ENCODE measurements around the gene ZBTB12. TPM values are rescaled to one million over a fixed set of nuclear protein-coding genes. Genes with fewer than 3 reads are reported as not detected.

ZBTB12 gene
- total and polyA plus RNA-seq, 2 of the 13 experiments (the other 11 are each of a cell fraction or from before 2014, with no cell fraction given), result 4.8 to 6.0 TPM

DNA sequence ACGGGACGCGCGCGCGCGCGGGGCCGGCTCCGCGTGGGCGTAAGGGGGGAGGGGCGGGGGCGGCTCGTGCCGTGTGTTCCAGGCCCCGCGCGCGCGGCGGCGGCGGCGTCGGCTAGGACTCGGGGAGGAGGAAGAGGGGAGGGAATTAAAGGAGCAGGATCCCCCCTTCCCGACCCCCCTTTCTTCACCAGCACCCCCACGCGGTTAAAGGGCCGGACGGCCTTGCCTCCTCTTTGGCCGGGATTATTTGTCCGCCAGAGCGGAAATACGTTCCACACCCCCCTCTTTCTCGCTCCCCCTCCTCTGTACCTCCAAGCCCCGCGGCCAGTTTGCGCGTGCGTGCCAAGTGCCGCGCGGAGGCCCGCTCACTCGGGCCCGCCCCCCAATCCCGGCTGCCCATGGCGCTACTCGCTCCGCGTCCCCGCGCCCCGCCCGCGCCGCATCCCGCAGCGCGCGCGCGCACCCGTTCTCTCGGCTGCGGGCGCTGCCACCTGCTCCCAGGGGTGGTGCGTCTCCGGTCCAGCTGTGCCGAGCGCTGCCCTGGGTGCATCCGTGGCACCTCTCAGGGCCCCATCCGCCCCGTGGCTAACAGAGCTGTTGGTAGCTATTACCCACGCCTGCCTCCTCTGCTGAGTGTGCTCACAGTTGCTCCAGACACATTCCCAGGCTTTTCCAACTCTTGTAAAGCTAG lies at the start of gene ZBTB12 (continued):
- TF ChIP-seq GATA4 (IDR thresholded peaks at IDR 0.05; ENCODE audit: borderline replicate concordance, low read depth), result 0 out of 2 replicates have a peak, but pooled peaks have one; percentile 52
- TF ChIP-seq KLF6 (CRISPR knock-in tag; IDR thresholded peaks at IDR 0.05), result no peak
- TF ChIP-seq DMAP1 (CRISPR knock-in tag; IDR thresholded peaks at IDR 0.05), result peak; percentile 80
- no peak for TF ChIP-seq ZNF710 (CRISPR knock-in tag; IDR thresholded peaks at IDR 0.05; ENCODE audit: borderline replicate concordance)
- peak; percentile 87; the same call in 1 of the 3 replicates for TF ChIP-seq MXI1 (IDR thresholded peaks at IDR 0.05; ENCODE audit: borderline replicate concordance, low read depth, low read length)
- peak; percentile 74; the same call in 1 of the 2 replicates for TF ChIP-seq PHF21A (CRISPR knock-in tag; IDR thresholded peaks at IDR 0.05)
- TF ChIP-seq YY1 (IDR thresholded peaks at IDR 0.05; ENCODE audit: insufficient read depth, insufficient replicate concordance, low read depth, low read length), result peak; percentile 76
- TF ChIP-seq GABPA (IDR thresholded peaks at IDR 0.05; ENCODE audit: low read depth, low read length), result peak; percentile 32; the same call in 1 of the 2 replicates
- peak; percentile 75 for TF ChIP-seq GABPA (CRISPR knock-in tag; IDR thresholded peaks at IDR 0.05; ENCODE audit: low read depth)
- TF ChIP-seq ZNF451 (CRISPR knock-in tag; IDR thresholded peaks at IDR 0.05), result peak; percentile 85
- TF ChIP-seq POLR2AphosphoS2 (IDR thresholded peaks at IDR 0.05; ENCODE audit: low read depth, low read length), result no peak
- TF ChIP-seq RBM39 (IDR thresholded peaks at IDR 0.05; ENCODE audit: low read depth, low read length, poor library complexity, severe bottlenecking), result no peak
- TF ChIP-seq ZNF775 (CRISPR knock-in tag; IDR thresholded peaks at IDR 0.05; ENCODE audit: borderline replicate concordance), result no peak
- peak; percentile 35; the same call in 1 of the 2 replicates for TF ChIP-seq IRF2 (CRISPR knock-in tag; IDR thresholded peaks at IDR 0.05)
- no peak for TF ChIP-seq PHB2 (IDR thresholded peaks at IDR 0.05; ENCODE audit: partially characterized antibody)
- peak; percentile 81 for TF ChIP-seq KDM2A (CRISPR knock-in tag; IDR thresholded peaks at IDR 0.05; ENCODE audit: borderline replicate concordance, low read depth)
- TF ChIP-seq, protein P1, sequence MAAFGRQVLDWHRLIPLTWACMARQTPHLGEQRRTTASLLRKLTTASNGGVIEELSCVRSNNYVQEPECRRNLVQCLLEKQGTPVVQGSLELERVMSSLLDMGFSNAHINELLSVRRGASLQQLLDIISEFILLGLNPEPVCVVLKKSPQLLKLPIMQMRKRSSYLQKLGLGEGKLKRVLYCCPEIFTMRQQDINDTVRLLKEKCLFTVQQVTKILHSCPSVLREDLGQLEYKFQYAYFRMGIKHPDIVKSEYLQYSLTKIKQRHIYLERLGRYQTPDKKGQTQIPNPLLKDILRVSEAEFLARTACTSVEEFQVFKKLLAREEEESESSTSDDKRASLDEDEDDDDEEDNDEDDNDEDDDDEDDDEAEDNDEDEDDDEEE (CRISPR knock-in tag; IDR thresholded peaks at IDR 0.05), result peak; percentile 52
- TF ChIP-seq MIER3 (CRISPR knock-in tag; IDR thresholded peaks at IDR 0.05; ENCODE audit: borderline replicate concordance), result no peak
- TF ChIP-seq DNMT1 (CRISPR knock-in tag; IDR thresholded peaks at IDR 0.05), result peak; percentile 91
- TF ChIP-seq PAXIP1 (CRISPR knock-in tag; conservative IDR thresholded peaks at IDR 0.05), result peak; percentile 19; the same call in 1 of the 2 replicates
- TF ChIP-seq ZNF496 (CRISPR knock-in tag; IDR thresholded peaks at IDR 0.05; ENCODE audit: insufficient replicate concordance), result no peak
- TF ChIP-seq GMEB1 (CRISPR knock-in tag; IDR thresholded peaks at IDR 0.05; ENCODE audit: borderline replicate concordance), result no peak

All from HepG2 (cell line).